DMS114 treated with DMSO at 0.1 percent for 48 hours (cell line): ENCODE results near the gene TM4SF4.

Source experiments
- DNase-seq: peaks from one replicate; lab custom pipeline; 2025; ENCODE audit not compliant: unreplicated experiment; lab: John Stamatoyannopoulos, UW

Gene TM4SF4

GRCh38 chr3:149454746-149455145, 19.8 kb upstream of the TM4SF4 start:
- no peak for DNase-seq

- DNase-seq, result no peak
Measured at GRCh38 chr3:149455366-149455765, 19.1 kb upstream of the TM4SF4 start.

- DNase-seq, result no peak
Measured at GRCh38 chr3:149455989-149456388, 18.5 kb upstream of the TM4SF4 start.

- DNase-seq, result no peak
Measured at GRCh38 chr3:149459491-149460059, 14.9 kb upstream of the TM4SF4 start.

GRCh38 chr3:149460117-149460516, 14.4 kb upstream of the TM4SF4 start:
- no peak for DNase-seq

GRCh38 chr3:149462051-149462450, 12.4 kb upstream of the TM4SF4 start:
- DNase-seq, result no peak

GRCh38 chr3:149462581-149463011, 11.9 kb upstream of the TM4SF4 start:
- DNase-seq, result no peak

GRCh38 chr3:149463921-149464320, 10.6 kb upstream of the TM4SF4 start:
- no peak for DNase-seq

- no peak for DNase-seq
Measured at GRCh38 chr3:149464542-149465328, 9.8 kb upstream of the TM4SF4 start.

GRCh38 chr3:149465351-149465883, 9.1 kb upstream of the TM4SF4 start:
- no peak for DNase-seq

GRCh38 chr3:149466192-149466591, 8.3 kb upstream of the TM4SF4 start:
- DNase-seq, result no peak

- DNase-seq, result no peak
Measured at GRCh38 chr3:149468504-149469212, 5.8 kb upstream of the TM4SF4 start.

- no peak for DNase-seq
Measured at GRCh38 chr3:149470381-149470780, 4.1 kb upstream of the TM4SF4 start.

GRCh38 chr3:149472030-149472797, 2.3 kb upstream of the TM4SF4 start:
- DNase-seq, result no peak

GRCh38 chr3:149473357-149474249, 894 bp upstream of the TM4SF4 start:
- no peak for DNase-seq

- no peak for DNase-seq
Measured at GRCh38 chr3:149475451-149476060, 1.1 kb downstream of the TM4SF4 start.

GRCh38 chr3:149476225-149476624, 1.7 kb downstream of the TM4SF4 start:
- DNase-seq, result no peak

GRCh38 chr3:149479621-149480325, 5.3 kb downstream of the TM4SF4 start:
- no peak for DNase-seq
